Measurements from ENCODE around the gene NFIB. TPM values are rescaled to one million over a fixed set of nuclear protein-coding genes. Genes with fewer than 3 reads are reported as not detected.

The NFIB gene
- total and polyA plus RNA-seq, 2 donors (not counting 3 experiments of a cell fraction or from before 2014, with no cell fraction given), result 26.4 to 174 TPM

DNA sequence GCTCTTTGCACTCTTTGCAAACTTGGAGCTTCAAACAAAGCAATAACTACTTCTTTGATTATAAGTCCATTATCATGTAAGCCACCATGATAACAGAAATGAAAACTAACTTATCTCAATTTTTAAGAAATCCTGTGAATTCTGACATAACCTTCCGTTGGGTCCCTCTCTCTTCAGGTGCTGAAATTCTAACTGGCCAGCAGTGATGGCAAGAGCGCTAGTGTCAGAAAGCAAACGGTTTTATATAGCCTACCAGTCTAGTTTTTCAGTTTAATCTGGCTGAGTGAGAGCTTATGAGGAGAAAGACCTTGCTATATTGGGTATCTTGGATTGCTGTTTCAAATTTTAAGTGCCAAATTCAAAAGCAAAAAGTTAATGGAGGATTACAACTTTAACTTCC lies 13.4 kb downstream of the NFIB start:
- no TSS peak for BruUV-seq (replicated peaks)
- dilution Hi-C loops (cut with MboI; ENCODE audit: extremely low pct_ligation_motif_present, low sequenced_read_pairs) (no loop called here), intact Hi-C loops (cut with micrococcal nuclease) (no loop called here)
- peaks cover 37% of the 10 kb centered on the region for H3K4me1 ChIP-seq (ENCODE audit: control insufficient read depth, extremely low read depth, insufficient read depth, low read length)
- H3K79me2 ChIP-seq (ENCODE audit: control insufficient read depth, insufficient read depth, low read length), result peaks cover 100% of the 10 kb centered on the region
- H3K9me3 ChIP-seq (replicated peaks; ENCODE audit: control insufficient read depth, insufficient read depth, low read length), result no peaks in the 10 kb centered on the region
- no peaks in the 10 kb centered on the region for H3K27me3 ChIP-seq (ENCODE audit: control insufficient read depth in 2 of 2, insufficient read depth in 2 of 2, low read length in 2 of 2)
- no peak overlapping the region for H3K4me2 ChIP-seq (ENCODE audit: insufficient read depth, low read length)
- TF ChIP-seq, protein P1, sequence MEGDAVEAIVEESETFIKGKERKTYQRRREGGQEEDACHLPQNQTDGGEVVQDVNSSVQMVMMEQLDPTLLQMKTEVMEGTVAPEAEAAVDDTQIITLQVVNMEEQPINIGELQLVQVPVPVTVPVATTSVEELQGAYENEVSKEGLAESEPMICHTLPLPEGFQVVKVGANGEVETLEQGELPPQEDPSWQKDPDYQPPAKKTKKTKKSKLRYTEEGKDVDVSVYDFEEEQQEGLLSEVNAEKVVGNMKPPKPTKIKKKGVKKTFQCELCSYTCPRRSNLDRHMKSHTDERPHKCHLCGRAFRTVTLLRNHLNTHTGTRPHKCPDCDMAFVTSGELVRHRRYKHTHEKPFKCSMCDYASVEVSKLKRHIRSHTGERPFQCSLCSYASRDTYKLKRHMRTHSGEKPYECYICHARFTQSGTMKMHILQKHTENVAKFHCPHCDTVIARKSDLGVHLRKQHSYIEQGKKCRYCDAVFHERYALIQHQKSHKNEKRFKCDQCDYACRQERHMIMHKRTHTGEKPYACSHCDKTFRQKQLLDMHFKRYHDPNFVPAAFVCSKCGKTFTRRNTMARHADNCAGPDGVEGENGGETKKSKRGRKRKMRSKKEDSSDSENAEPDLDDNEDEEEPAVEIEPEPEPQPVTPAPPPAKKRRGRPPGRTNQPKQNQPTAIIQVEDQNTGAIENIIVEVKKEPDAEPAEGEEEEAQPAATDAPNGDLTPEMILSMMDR (IDR thresholded peaks at IDR 0.05; ENCODE audit: extremely low read depth in 1 of 2, insufficient read depth in 1 of 2, low read depth in 1 of 2, low read length in 2 of 2), result no peak
- TF ChIP-seq POLR2AphosphoS5 (IDR thresholded peaks at IDR 0.05; ENCODE audit: insufficient read depth, low read depth, low read length), result no peak
- TF ChIP-seq EZH2 (IDR thresholded peaks at IDR 0.05; ENCODE audit: borderline replicate concordance, low read depth, low read length, severe bottlenecking), result no peak
- TF ChIP-seq MYC (IDR thresholded peaks at IDR 0.05; ENCODE audit: low read depth, low read length), result no peak
- no peak for TF ChIP-seq POLR2A (IDR thresholded peaks at IDR 0.05; ENCODE audit: low read depth, low read length)
- no peak for TF ChIP-seq JUN (IDR thresholded peaks at IDR 0.05; ENCODE audit: borderline replicate concordance, insufficient read depth, insufficient read length, low read depth)
- no peak for TF ChIP-seq GATA2 (IDR thresholded peaks at IDR 0.05; ENCODE audit: insufficient read depth, insufficient read length, low read depth, low read length)
- no peak for TF ChIP-seq FOS (IDR thresholded peaks at IDR 0.05; ENCODE audit: borderline replicate concordance, insufficient read depth, low read length)
- TF ChIP-seq, protein P2, sequence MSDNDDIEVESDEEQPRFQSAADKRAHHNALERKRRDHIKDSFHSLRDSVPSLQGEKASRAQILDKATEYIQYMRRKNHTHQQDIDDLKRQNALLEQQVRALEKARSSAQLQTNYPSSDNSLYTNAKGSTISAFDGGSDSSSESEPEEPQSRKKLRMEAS (IDR thresholded peaks at IDR 0.05; ENCODE audit: insufficient read depth, insufficient read length), result no peak
- H3K9me1 ChIP-seq (replicated peaks; ENCODE audit: control insufficient read depth, extremely low read depth, insufficient read depth, low read length), result peaks cover 4% of the 10 kb centered on the region
- peaks cover 8 to 31% of the 10 kb centered on the region in 2 experiments for H3K36me3 ChIP-seq (ENCODE audit: control insufficient read depth in 2 of 2, extremely low read depth in 1 of 2, insufficient read depth in 2 of 2, low read length in 2 of 2)
- ChIA-PET CTCF (interaction anchor here (1.1 kb wide), 1 partner anchor 55 kb away, joined by 3 read pairs; no protein-coding TSS in a partner anchor), POLR2A (no interaction called here)
- no peak for FAIRE-seq
- no peak overlapping the region for H3K9ac ChIP-seq (replicated peaks; ENCODE audit: extremely low read depth, insufficient read depth, low read length)
- no peak overlapping the region for H2AFZ ChIP-seq (ENCODE audit: low read depth, low read length)
- H4K20me1 ChIP-seq (replicated peaks; ENCODE audit: control insufficient read depth, extremely low read depth, insufficient read depth, low read length), result peaks cover 23% of the 10 kb centered on the region
- DNase-seq (ENCODE audit: low read depth, low spot score), result no peak
- no peak overlapping the region for H3K27ac ChIP-seq (ENCODE audit: insufficient read depth, low read depth, low read length)
- no peak overlapping the region for H3K4me3 ChIP-seq (replicated peaks in 1 of 3; ENCODE audit: insufficient read depth in 1 of 3, low read depth in 1 of 3, low read length in 3 of 3)

All from endothelial cell of umbilical vein (primary cell).